Nephron (organoid): ENCODE data around the gene LRCH4.

Source experiments
- H3K27ac Mint-ChIP-seq, 3 experiments: 2 replicates each; pipeline ENCODE4 v1.8.0; 2020; ENCODE audit warnings: mixed read lengths in 3 of 3, mild to moderate bottlenecking in 2 of 3, moderate library complexity in 1 of 3
- H3K27me3 Mint-ChIP-seq: 2 replicates; pipeline ENCODE4 v1.8.0; 2021; ENCODE audit warnings: low read depth, mild to moderate bottlenecking, moderate library complexity, mixed read lengths
- H3K36me3 Mint-ChIP-seq: 2 replicates; pipeline ENCODE4 v1.8.0; 2020; ENCODE audit warnings: low read depth, mixed read lengths
- H3K4me1 Mint-ChIP-seq: 2 replicates; pipeline ENCODE4 v1.8.0; 2020; ENCODE audit warnings: mixed read lengths
- H3K4me3 Mint-ChIP-seq, 3 experiments: 2 replicates each; pipeline ENCODE4 v1.8.0; 2020; ENCODE audit warnings: mild to moderate bottlenecking in 3 of 3, mixed read lengths in 3 of 3, moderate library complexity in 2 of 3
- H3K9me3 Mint-ChIP-seq: 2 replicates; pipeline ENCODE4 v1.8.0; 2020; ENCODE audit warnings: mixed read lengths
- TF ChIP-seq, protein P1 (sequence below), 3 experiments: fragments of 200-600 bp; sonication (generic); IDR thresholded peaks; one replicate each; pipeline ENCODE4 v1.5.0; 2021; ENCODE audit warnings: antibody characterized with exemption in 3 of 3; ENCODE audit not compliant: unreplicated experiment in 3 of 3

The LRCH4 gene

DNA sequence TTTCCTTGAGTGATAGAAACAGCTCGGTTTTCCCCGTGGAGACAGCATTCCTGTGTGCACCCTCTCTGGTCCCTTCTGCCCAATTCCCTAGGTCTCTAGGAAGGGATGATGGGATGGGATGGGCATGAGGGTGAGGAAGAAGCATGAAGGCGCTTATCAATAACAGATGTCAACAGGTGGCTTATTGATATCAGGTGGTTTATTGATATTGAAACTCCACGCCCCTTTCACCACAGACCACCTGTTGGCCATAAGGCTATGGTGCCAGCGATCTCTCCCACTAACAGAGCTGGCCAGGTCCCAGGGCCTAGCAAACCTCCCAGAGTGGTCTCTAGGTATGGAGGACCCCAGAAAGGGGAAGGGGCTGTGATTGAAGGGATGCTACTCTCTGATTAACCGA is 34.3 kb upstream of the LRCH4 start:
- Mint-ChIP-seq H3K4me1 (no peaks in the 10 kb centered on the region), H3K27ac (no peak overlapping the region), H3K4me3 (no peak overlapping the region), H3K27me3 (peaks cover 4% of the 10 kb centered on the region), H3K9me3 (no peaks in the 10 kb centered on the region), H3K36me3 (peaks cover 6% of the 10 kb centered on the region)
- TF ChIP-seq, protein P1, sequence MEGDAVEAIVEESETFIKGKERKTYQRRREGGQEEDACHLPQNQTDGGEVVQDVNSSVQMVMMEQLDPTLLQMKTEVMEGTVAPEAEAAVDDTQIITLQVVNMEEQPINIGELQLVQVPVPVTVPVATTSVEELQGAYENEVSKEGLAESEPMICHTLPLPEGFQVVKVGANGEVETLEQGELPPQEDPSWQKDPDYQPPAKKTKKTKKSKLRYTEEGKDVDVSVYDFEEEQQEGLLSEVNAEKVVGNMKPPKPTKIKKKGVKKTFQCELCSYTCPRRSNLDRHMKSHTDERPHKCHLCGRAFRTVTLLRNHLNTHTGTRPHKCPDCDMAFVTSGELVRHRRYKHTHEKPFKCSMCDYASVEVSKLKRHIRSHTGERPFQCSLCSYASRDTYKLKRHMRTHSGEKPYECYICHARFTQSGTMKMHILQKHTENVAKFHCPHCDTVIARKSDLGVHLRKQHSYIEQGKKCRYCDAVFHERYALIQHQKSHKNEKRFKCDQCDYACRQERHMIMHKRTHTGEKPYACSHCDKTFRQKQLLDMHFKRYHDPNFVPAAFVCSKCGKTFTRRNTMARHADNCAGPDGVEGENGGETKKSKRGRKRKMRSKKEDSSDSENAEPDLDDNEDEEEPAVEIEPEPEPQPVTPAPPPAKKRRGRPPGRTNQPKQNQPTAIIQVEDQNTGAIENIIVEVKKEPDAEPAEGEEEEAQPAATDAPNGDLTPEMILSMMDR (IDR thresholded peaks at IDR 0.05; ENCODE audit: unreplicated experiment in 3 of 3) = no peak

DNA sequence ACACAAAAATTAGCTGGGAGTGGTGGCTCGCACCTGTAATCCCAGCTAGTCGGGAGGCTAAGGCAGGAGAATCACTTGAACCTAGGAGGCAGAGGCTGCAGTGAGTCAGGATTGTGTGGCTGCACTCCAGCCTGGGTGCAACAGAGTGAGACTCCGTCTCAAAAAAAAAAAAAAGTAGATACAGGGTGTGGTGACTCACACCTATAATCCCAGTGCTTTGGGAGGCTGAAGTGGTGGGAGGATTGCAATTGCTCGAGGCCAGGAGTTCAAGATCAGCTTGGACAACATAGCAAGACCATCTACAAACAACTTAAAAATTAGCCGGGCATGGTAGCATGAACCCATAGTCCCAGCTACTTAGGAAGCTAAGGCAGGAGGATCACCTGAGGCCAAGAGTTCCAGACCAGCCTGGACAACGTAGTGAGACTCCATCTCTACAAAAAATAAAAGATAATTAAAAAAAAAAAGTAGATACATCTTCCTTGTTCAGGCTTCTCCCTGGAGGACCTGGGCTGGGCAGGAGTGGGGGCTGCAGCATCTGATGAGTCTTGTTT is 28.5 kb upstream of the LRCH4 start:
- no peaks in the 10 kb centered on the region for H3K27me3 Mint-ChIP-seq
- peaks cover 7% of the 10 kb centered on the region for H3K36me3 Mint-ChIP-seq
- H3K27ac Mint-ChIP-seq = no peak overlapping the region
- no peaks in the 10 kb centered on the region for H3K9me3 Mint-ChIP-seq
- TF ChIP-seq, protein P1 (IDR thresholded peaks at IDR 0.05; ENCODE audit: unreplicated experiment in 3 of 3) = no peak
- no peaks in the 10 kb centered on the region for H3K4me1 Mint-ChIP-seq
- H3K4me3 Mint-ChIP-seq = no peak overlapping the region

- TF ChIP-seq, protein P1 (IDR thresholded peaks at IDR 0.05; ENCODE audit: unreplicated experiment in 3 of 3) = no peak
- no peaks in the 10 kb centered on the region for H3K27me3 Mint-ChIP-seq
- peaks cover 8% of the 10 kb centered on the region for H3K36me3 Mint-ChIP-seq
- H3K27ac Mint-ChIP-seq = no peak overlapping the region
- H3K9me3 Mint-ChIP-seq = no peaks in the 10 kb centered on the region
- no peaks in the 10 kb centered on the region for H3K4me1 Mint-ChIP-seq
- H3K4me3 Mint-ChIP-seq = peak overlapping the region; percentile 87 to 99 (median 88)
Measured at GRCh38 chr7:100613412-100614175, 27.7 kb upstream of the LRCH4 start.

GRCh38 chr7:100612730-100613390 is 26.9 kb upstream of the LRCH4 start:
- Mint-ChIP-seq H3K27me3 (no peaks in the 10 kb centered on the region), H3K9me3 (no peaks in the 10 kb centered on the region), H3K4me3 (peak overlapping the region; percentile 97 to 99 (median 98)), H3K36me3 (peaks cover 15% of the 10 kb centered on the region), H3K27ac (no peak overlapping the region), H3K4me1 (no peaks in the 10 kb centered on the region)
- TF ChIP-seq, protein P1 (IDR thresholded peaks at IDR 0.05; ENCODE audit: unreplicated experiment in 3 of 3) = no peak

DNA sequence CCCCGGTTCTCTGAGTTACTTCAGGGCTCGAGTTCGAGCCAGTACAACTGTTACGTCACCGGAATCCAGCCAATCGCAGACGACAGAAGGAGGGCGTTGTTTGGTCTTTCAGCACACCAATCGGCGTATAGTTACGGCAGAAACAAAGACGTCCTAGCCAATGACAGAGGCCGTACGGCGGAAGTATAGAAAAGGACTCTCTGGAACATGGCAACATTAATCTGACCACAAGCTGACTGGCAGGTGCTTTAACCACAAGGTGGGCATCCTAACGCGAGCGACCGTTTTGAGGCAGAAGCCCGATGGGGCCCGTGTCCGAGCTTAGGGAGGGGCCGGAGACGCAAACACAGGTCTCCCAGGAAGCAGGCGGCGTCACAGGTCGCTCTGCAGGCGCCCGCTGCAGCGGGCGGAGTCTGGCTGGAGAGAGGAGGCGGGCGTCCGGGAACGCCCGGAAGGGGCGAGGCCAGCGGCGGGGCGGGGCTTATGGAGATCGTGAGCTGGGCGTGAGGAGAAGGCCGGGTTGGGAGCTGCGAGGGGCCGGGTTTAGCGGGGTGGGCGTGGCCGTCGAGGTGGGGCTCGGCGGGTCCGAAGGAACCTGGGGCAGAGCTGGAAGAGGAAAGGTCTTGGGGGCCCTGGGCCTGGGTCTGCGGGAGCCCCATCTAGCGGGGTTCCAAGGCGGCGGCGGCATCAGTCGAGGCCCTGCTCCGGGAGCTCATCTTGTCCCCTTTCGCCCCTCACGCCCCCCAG is 26.2 kb upstream of the LRCH4 start, which contains the start of gene MOSPD3:
MOSPD3 (plus strand) TSS at position 558 of the 747 bp plus-strand sequence. CDS start 252 bp downstream, outside the sequence.
- Mint-ChIP-seq H3K27ac (peak within 1 kb of the TSS; percentile 83 to 97 (median 90)), H3K36me3 (peaks cover 22% of the 10 kb centered on the region), H3K27me3 (no peaks in the 10 kb centered on the region), H3K9me3 (no peaks in the 10 kb centered on the region), H3K4me1 (no peaks in the 10 kb centered on the region), H3K4me3 (peak within 1 kb of the TSS; percentile 97 to 99 (median 98))
- TF ChIP-seq, protein P1 (IDR thresholded peaks at IDR 0.05; ENCODE audit: unreplicated experiment in 3 of 3) = no peak
